GM21529 (cell line): ENCODE results near the gene DCAF6.
A peak's percentile ranks its signal among the peaks of the same experiment; 100 is the strongest.
"Not testable (repeated sequence)": the region's sequence is repeated elsewhere in the genome, so short reads cannot be mapped to it uniquely, and the experiment has no call there.

Source experiments
- ATAC-seq: cut with Tn5 transposase; IDR thresholded peaks from one replicate; pipeline ENCODE4 v1.9.1; 2021; ENCODE audit not compliant: unreplicated experiment

Gene DCAF6

DNA sequence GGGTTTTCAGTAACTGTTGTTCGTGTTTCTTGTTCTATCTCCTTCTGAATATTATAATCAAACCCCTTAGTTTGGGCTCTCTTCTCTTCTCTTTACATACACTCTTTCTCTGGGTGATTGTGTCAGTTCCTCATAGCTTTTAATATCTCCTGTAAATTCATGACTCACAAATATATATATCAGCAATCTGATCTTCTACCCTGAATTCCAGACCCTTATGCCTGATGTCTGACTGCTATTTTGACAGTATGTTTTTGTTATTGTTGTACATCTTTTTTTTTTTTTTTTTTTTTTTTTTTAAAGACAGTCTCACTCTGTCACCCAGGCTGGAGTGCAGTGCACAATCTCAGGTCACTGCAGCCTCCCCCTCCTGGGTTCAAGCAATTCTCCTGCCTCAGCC is 71.2 kb downstream of the DCAF6 start:
- ATAC-seq, result no peak

DNA sequence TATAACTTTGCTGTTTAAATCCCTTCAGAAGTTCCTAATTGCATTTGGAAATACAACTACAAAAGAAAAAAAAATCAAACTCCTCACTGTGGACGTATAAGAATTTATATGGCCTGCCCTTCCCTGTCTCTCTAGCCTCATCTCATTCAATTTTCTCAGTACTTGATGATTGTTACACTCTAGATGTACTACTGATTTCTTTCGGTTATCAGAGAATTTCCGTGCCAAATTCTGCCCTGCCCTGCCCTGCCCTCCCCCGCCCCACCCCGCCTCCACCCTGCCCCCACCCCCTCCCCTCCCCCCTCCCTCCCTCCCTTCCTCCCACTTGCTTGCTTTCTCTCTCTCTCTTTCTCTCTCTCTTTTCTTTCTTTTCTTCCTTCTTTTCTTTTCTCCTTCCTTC is 72.1 kb downstream of the DCAF6 start:
- ATAC-seq, result no peak

DNA sequence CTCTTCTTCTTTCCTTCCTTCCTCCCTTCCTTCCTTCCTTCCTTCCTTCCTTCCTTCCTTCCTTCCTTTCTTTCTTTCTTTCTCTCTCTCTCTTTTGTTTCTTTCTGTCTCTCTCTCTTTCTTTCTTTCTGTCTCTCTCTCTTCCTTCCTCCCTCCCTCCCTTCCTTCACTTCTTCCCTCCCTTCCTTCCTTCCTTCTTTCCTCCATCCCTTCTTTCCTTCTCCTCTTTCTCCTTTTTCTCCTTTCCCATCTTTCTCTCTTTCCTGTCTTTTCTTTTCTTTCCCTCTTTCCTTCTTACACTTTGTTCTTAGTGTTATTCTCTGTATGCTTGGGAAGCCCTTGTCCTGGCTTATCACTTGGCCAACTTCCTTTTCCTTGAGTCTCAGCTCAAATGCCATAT is 72.8 kb downstream of the DCAF6 start:
- no peak for ATAC-seq

DNA sequence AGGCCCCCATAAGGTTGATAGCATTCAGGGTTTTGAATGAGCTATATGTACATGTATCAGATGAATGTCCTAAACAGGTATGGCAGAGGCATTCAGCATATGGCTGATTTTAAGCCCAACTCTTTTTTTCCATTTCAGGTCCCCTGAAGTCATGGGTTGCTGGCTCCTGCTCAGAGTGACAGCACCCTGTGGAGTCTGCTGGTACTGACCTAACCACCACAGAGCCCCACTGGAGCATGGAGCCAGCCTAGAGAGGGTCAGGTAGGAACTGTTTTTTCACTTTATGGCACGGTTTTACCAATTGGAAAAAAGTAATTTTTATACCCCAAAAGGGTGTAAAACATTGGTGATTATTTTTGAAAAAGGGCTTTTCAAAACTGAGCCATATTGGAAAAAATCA is 82.9 kb downstream of the DCAF6 start:
- ATAC-seq, result no peak

DNA sequence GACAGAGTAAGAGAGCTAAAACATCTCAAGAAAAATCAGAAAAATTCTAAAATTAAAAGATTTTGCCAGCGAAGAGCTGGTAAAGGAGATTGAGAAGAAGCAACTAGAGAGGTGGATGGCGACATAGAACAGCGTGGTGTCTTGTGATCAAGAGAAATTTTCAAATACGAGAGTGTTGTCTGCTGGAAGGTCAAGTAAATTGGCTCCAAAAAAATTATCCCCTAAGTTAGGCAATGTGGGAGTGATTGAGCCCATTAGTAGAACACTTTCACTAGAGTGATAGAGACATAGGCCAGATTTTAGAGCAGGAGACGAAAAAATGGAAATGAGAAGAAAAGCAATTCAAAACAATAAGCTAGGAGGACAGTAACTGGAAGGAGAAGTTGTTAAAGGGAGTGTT is 94.7 kb downstream of the DCAF6 start:
- no peak for ATAC-seq

DNA sequence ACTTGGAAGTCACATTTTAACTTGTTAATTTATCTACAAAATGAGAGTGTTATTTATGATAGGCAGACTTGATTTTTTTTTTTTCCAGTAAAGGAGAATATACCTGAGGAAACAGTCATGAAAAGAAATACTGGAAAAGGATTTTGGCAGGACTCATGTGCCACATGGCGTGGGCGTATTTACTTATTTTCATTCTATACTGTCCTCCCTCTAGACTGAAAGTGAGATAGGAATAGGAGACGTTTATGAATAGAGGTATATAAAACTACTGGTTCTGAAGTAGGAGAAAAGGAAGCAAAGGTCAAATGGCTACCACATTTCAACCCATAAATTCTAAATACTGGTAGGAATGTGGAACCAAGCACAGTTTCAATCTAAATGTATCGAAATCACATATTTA is 95.1 kb downstream of the DCAF6 start:
- ATAC-seq, result no peak

DNA sequence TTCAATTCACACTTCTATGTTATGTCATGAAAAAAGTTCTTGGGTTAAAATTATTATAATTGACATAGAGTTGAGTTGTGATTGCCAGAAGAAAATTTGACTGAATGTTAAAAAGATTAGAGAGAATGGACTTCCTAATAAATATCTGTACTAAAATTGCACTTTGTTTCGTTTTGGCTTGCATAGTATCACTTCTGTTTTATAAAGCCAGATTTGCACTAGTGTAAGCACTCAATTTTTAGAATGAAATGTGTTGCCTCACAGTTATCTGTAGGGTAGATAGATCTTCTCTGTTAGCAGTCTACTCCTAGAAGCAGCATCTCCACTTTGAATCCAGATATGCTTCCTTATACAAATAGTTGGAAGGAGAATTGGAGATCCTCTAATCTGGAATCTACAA is 95.5 kb downstream of the DCAF6 start:
- no peak for ATAC-seq

DNA sequence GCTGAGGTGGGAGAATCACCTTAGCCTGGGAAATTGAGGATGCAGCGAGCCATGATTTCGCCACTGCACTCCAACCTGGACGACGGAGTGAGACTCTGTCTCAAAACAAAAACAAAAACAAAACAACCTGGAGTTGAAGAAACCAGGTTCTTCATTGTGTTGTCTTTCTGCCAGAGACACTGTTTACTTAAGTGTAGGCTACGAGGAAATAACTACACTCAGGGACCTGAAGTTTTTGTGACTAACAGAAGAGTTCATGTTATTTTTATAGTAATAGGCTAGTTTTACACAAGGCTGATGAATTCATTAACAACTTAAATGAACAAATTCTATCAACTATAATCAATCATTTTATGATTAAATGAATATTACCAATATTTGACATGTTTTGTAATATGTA is 98.9 kb downstream of the DCAF6 start:
- no peak for ATAC-seq

DNA sequence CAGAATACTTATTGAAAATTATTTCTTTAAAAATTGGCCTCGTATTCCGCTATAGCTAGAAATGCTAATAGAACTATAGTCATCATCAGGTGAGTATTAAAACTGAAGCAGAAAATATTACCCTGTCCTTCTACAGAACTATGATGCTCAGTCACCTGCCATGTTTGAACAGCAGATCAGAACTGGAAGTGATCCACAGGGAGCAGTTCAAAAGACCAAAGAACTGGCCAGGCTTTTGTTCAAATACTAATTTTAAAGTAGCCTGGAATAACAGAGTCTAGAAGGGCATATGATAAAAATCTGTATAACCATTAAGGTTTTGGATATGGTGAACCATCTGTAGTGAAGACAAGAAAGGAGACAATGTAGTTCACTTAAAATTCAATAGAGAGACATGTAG is 105.9 kb downstream of the DCAF6 start:
- no peak for ATAC-seq

DNA sequence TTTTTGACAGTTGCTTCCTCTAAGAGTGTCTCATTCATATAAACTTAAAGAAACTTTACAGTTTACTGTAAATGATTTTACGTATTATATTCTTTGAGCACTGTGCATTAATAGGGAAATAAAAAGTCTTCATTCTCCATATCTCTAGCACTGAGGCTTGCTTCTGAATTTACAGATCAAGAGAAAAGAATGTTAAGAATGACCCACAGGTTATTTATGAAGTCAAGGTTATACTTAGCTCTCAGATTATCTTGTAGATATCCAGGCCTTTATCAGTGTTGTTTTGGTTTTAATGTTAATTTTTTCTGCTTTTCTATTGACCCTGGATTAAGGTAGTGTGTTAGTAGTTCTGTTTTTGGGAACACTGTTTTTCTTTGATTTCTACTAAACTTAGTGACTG is 108.8 kb downstream of the DCAF6 start:
- no peak for ATAC-seq

DNA sequence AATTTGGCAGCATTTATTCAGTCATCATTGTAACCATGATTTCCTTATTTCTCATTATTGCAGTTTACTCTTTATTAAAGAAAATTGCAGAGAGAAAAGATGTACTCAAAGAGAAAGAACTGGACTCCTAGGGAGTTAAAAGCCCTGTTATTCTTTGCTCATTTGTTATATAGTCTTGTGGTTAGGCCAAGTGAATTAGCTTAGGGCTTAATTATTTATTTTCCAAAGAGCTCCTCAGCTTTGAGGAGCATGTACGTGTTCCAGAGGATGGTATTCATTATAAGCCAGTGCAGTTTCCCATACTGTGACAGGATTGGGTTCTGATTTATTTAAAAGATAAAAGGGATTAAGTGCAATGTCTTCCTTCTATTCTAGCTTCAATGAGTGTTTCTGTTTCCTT is 113.8 kb downstream of the DCAF6 start:
- no peak for ATAC-seq

DNA sequence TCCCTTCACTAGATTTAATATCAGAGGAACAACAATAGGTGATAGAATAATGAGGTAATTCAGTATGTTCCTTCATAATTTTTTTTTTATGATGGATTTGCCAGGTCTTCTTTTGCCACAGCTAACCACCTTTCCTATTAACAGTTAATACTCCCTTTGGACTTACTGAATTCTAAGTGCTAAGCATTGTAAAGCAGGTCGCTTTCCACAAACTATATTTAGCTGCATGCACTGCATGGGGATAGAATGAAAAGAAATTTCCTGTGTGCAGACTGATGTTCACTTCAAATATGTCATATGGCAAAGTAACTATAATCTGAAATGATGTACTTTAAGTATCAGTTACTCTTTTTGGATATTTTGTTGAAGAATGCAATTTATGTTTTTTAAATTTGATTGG is 114.4 kb downstream of the DCAF6 start:
- ATAC-seq, result no peak

DNA sequence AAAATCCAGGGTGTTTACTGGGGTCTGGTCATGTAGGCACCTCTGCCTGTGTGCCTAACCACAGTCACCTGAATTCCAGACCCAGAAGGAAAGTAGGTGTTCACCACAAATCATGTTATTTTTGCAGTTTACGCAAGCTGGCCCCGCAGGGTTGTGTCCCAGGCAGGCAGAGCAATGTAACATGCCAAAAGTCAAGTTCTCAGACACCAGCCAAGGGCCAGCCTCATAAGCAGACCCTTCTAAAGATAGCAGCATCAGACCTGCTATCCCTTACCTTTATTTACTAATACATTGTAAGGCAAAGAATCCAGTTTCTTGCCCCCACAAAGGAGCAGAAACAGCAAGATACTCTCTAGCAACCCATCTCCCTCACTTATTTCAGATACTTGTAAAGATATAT is 117.2 kb downstream of the DCAF6 start:
- ATAC-seq, result no peak

DNA sequence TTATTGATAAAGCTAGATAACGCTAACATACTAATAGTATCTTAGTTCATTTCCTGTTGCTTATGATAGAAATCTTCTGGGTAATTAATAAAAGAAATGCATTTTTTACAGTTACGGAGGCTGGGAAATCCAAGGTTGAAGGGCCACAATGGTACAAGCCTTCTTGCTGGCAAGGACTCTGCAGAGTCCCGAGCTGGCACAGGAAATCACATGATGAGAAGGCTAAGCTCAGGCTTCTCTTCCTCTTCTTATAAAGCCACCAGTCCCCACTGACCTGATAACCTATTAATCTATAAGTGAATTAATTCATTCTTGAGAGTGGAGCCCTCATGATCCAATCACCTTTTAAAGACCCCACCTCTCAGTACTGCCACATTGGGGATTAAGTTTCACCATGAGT is 117.6 kb downstream of the DCAF6 start:
- no peak for ATAC-seq

DNA sequence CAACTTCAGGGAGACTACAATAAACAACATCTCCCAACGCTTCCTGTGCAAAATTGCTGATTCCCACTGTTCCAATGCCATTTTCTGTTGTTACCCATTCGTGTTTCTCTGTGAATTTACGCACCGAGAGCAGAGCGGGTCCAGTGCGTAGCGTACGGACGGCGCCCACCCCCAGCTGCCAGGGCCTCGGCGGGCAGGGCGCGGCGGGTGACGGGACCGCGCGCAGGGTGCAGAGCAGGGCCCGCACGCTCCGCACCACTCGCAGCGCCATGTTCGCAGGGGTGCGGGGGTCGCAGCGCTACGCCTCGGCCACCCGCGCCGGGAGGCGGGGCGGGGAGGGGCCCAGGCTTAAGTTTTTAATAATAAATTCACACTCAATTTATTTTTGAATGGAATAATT is 119.7 kb downstream of the DCAF6 start:
- not testable (repeated sequence) for ATAC-seq

DNA sequence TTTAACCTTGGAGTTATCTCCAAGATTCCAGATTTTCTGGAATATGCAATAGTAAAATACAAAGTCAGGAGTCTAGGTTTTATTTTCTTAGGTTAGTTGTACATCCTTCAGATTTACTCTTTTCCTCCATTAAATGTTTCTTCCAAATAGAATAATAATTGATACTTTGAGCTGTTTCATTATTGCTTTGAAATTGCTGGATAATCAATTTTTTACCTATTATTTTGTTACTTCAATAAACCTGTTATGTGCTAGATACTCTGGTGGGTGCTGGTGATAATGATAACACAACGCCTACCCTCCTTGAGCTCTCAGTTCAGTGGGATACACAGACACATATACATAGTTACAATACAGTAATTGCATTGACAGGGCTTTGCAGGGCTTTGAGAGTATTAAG is 120.9 kb downstream of the DCAF6 start:
- ATAC-seq, result no peak

DNA sequence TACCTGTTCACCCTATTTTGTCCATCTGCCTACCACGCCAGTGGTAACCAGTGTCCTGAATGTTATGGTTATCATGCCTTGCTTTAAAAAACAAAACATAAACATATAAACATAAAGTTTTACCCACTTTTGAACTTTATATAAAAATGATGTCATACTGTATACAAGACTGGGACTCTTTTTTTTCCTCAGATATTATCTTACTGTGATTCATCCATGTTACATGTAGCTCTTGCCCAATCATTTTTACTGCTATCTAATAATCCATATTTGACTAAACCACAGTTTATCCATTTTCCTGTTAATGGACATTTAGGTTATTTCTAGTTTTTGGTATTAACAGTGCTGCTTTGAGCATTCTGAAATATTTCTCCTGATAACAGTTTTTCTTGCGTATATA is 121.4 kb downstream of the DCAF6 start:
- ATAC-seq, result no peak

DNA sequence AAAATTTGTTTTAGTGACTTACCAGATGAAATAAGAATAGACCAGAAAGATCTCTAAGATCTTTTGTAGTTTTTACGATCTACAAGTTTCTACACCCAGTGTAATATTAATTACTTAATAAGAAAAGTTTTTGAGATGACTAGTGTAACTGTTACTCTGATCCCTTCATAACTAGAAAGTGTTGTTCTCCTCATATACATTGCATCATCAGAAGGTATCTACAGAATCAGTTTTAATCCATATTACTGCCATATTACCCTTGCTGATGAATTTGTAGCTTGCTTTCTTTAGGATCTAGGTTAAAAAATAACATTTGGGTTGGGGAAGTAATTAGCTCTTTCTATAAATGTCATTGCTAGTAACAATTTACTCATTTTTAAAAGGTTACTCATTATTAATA is 127.7 kb downstream of the DCAF6 start:
- ATAC-seq, result no peak

DNA sequence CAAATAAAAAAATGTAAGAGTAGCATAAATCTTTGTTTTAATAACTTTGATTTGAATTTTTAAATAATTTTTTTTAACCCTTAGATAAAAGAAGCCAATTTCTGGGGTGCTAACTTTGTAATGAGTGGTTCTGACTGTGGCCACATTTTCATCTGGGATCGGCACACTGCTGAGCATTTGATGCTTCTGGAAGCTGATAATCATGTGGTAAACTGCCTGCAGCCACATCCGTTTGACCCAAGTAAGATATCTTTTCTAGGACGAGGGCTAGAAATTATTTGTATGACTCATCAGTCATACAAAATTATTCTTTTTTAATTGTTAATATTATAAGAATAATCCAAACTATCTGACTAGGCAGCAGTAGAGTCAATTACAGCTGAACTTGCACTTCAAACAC is 129.0 kb downstream of the DCAF6 start:
- no peak for ATAC-seq

DNA sequence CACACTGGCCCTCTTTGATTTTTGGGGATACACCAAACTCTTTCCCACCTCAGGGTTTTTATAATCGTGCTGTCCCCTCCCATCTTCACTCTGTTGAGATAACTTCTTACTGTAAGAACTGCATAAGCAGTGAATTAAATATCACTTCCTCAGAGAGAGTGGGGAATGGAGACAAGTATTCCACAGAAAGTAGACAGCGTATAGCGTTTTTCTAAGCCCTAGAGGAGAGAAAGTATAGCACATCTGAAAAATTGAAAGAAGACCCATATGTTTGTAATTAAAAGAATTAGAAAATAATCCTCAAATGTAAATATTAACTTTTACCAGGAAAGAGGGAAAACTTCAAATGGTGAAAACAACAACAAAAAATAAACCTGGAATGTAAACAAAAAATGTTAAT is 132.9 kb downstream of the DCAF6 start:
- no peak for ATAC-seq

DNA sequence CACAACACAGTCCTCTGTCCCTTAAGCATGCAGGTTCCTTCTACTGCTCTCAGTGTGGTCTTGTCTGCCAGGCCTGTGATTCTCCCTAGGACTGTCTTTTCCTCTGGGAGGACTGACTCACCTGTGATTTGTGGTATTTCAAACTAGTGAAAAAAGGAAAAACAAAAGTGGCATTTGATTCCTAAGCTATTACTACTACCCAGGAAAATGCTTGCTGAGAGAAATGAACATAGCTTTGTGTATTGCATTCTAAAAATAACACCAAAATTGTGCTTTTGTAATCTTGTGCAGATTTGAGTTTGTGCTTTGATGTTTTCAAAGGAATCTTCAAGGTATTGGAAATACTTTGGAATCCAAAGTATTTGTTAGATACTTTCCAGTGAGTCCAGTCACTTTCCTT is 143.3 kb downstream of the DCAF6 start:
- no peak for ATAC-seq

DNA sequence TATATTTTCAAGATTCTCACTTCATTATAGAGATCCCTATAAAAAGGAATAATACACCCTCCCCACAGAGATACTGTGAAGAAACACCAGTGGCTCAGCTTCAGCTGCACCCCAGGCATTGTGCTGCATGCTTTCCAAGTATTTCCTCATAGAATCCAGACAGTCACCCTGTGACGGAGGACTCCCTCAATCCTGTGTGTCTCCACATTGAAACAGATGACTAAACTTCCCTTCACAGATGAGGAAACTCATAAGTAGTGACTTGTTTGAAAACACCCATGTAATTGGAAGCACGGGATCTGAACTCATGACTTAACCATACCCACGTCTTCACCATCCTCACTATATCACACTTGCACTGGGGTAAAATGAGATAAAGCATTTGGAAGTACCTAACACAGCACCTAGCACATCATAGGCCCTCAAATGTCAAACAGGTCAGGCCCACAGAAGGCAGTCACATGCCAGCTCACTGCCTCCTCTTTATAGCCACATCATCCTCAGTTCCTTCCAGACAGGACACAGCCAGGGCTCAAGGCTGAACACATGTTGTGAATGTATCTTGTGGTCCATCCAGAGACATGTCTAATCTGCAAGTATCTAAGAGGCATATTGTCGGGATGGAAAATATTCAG is 145.0 kb downstream of the DCAF6 start:
- no peak for ATAC-seq

DNA sequence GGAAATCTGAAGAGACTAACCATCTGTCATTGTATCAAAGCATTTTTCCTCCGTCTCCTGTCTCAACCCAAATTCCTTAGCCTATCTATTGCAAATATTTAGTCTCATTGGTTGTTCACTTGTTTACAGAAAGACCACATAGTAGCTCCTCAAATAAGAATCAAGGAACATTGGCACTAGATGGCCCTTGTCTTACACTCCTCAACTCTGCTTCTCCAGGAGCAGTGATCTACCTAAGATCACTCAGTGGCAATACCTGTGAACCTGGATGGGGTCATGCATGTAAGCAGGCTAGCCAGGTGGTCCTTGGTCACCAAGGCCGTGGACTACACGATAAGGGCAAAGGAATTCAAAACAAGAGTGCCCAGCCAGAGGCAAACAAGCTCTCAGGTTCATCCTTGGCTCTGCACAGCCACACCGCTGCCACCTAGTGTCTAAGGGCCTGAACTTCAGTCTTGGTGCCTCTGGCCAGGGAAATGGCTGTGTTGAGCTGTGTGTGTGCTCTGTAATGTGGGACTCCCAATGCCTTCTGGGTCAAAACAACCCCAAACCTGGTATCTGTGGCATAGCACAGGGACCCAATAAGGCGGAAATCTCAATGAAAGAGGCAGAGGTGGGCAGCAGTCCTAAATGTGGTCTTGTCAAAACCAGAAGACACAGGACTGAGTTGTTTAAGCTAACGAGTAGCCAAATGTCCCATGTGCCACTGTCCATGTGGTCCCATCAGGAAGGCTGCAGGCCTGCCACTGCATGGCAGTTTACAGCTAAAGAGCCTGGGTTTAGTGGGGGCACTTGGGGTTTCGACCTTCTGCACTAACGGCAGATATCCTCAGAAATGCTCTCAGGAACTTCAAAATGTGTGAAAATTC is 145.8 kb downstream of the DCAF6 start:
- peak; percentile 86 for ATAC-seq
